ENCODE results near the gene MYOF. TPM values are rescaled to one million over a fixed set of nuclear protein-coding genes. Genes with fewer than 3 reads are reported as not detected.

The MYOF gene
- total and polyA plus RNA-seq, 2 of the 8 experiments (the other 6 are each of a cell fraction or from before 2014, with no cell fraction given): 0.98 to 2.3 TPM

- TF ChIP-seq FOSL1 (IDR thresholded peaks at IDR 0.05; ENCODE audit: insufficient read depth, low read depth, low read length) (no peak), SAP30 (IDR thresholded peaks at IDR 0.05; ENCODE audit: insufficient read depth, insufficient replicate concordance, low read length) (no peak), ATF2 (IDR thresholded peaks at IDR 0.05; ENCODE audit: low read length) (no peak), SP4 (IDR thresholded peaks at IDR 0.05; ENCODE audit: low read length) (no peak), POU5F1 (IDR thresholded peaks at IDR 0.05; ENCODE audit: low read depth, low read length) (no peak), SP2 (IDR thresholded peaks at IDR 0.05; ENCODE audit: low read length) (no peak), TAF7 (optimal IDR thresholded peaks at IDR 0.05; ENCODE audit: borderline replicate concordance, low read depth, low read length) (no peak), PHF8 (conservative IDR thresholded peaks at IDR 0.05; ENCODE audit: low read depth, low read length) (no peak), SP1 (IDR thresholded peaks at IDR 0.05; ENCODE audit: low read depth, low read length) (no peak), EP300 (IDR thresholded peaks at IDR 0.05; ENCODE audit: borderline replicate concordance in 1 of 2, low read depth in 2 of 2, low read length in 2 of 2) (no peak), SIRT6 (IDR thresholded peaks at IDR 0.05; ENCODE audit: low read length) (no peak)
These were observed 16.1 kb downstream of the MYOF start (continued) for GRCh38 chr10:93465806-93466675.
